ENCODE data around the gene MON1A.
A peak's percentile ranks its signal among the peaks of the same experiment; 100 is the strongest.
"Not testable (repeated sequence)": the region's sequence is repeated elsewhere in the genome, so short reads cannot be mapped to it uniquely, and the experiment has no call there.

The MON1A gene

DNA sequence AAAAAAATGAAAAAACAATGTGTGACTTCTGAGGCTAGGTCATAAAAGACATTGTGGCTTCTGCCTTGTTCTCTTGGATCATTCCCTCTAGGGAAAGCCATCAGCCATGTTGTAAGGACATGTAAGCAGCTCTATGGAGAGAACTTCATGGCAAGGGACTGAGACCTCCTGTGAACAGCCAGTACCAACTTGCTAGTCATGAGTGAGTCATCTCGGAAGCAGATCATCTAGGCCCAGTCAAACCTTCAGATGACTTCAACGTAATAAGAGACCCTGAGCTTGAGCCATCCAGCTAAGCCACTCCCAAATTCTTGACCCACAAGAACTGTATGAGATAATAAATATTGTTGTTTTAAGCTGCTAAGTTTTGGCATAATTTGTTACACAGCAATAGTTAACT, 4.9 kb downstream of the MON1A start:
- DNase-seq = no peak

DNA sequence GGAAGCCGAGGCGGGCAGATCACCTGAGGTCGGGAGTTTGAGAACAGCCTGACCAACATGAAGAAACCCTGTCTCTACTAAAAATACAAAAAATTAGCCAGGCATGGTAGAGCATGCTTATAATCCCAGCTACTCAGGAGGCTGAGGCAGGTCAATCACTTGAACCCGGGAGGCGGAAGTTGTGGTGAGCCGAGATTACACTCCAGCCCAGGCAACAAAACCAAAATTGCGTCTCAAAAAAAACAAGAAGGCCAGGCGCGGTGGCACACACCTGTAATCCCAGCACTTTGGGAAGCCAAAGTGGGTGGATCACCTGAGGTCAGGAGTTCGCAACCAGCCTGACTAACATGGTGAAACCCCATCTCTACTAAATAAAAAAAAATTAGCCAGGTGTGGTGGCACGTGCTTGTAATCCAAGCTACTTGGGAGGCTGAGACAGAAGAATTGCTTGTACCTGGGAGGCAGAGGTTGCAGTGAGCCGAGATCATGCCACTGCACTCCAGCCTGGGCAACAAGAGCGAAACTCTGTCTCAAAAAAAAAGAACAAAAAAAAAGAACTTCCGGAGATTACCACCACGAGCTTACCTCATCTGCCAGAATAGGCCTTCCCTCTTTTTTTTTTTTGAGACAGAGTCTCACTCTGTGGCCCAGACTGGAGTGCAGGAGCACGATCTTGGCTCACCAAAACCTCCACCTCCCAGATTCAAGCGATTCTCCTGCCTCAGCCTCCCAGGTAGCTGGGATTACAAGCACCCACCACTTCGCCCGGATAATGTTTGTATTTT, 11.6 kb downstream of the MON1A start:
- not testable (repeated sequence) for DNase-seq

GRCh38 chr3:49916686-49917085, 12.9 kb downstream of the MON1A start:
- no peak for DNase-seq

DNA sequence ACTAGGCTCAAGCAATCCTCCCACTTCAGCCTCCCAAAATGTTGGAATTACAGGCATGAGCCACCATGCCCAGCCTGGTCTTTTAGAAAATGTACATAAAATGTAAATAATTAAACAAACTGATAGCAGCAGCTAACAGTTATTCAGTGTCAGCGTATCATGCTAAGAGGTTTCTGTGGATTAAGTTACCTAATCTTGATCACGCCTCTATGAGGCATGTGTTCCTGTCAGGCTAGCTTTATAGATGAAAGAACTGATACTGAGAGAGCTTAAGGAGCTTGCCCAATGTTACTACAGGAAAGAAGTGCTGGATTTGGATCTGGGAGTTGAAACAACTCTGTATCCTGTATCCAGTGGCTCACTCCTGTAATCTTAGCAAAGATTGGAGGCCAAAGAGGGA, 14.7 kb downstream of the MON1A start:
- DNase-seq = no peak

DNA sequence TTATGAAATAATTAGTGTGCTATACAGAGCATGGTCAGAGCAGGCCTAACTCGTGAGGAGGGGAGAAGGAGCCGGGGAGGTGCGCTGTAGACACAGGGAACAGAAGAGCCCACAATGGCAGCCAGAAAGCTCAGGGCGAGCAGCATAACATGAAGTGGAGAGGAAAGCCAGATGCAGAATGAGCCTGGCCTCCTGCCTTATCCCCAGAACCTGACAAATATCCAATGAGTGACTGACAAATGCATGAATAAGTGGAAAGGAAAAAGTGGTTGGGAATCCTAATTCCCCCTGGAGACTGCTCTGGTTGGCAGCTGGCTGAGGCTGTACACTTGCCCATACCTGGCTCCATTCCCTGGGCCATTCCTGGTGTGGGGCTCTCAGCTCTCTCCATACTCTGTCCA, 16.7 kb downstream of the MON1A start:
- no peak for DNase-seq

- DNase-seq = no peak
These were observed 18.0 kb downstream of the MON1A start for GRCh38 chr3:49911611-49912010.

DNA sequence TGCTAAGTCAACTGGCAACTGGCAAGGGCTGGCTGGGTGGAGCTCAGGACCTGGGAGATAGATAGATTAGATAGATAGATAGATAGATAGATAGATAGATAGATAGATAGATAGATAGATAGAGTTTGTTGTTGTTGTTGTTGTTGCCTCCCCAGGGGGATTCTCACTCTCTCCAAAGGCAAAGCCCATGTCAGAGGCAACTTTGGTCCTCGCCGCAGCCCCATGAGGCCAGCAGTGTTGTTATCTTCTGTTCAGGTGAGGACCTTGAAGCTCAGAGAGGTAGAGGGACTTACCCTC, 18.5 kb downstream of the MON1A start:
- DNase-seq = no peak

DNA sequence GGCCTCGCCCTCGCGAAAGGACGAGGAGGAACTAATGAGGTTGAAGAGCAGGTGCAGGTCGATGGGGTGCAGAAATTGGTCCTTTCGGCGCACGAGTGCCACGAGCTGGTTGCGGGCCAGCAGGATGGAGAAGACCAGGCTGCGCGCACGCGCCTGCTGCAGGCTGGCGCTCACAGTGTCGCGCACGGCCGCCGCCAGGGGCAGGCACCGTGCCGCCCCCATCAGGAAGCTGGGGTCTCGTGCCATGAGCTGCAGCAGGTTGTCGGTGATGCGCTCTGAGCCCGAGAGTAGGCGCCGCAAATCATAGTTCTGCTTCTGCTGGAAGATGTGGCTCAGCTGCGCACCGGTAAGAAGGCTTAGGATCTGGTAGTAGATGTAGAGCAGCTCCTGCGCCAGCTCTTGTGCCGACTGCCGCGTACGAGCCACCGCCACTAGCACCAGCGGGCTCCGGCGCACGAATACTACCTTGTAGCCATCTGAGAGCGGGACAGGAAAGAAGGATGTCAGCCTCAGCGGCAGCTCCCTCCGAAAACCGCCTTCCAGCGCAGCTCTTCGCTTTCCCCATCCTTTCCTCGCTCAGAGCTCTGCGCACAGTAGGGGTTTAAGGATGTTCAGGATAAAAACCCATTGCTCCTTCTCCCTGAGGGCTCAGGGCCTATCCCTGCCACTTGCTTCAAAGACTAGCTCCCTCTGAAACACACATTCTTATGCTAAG, 19.0 kb downstream of the MON1A start:
- peak; percentile 61 for DNase-seq

GRCh38 chr3:49908373-49909199, 21.0 kb downstream of the MON1A start:
- DNase-seq = no peak

DNA sequence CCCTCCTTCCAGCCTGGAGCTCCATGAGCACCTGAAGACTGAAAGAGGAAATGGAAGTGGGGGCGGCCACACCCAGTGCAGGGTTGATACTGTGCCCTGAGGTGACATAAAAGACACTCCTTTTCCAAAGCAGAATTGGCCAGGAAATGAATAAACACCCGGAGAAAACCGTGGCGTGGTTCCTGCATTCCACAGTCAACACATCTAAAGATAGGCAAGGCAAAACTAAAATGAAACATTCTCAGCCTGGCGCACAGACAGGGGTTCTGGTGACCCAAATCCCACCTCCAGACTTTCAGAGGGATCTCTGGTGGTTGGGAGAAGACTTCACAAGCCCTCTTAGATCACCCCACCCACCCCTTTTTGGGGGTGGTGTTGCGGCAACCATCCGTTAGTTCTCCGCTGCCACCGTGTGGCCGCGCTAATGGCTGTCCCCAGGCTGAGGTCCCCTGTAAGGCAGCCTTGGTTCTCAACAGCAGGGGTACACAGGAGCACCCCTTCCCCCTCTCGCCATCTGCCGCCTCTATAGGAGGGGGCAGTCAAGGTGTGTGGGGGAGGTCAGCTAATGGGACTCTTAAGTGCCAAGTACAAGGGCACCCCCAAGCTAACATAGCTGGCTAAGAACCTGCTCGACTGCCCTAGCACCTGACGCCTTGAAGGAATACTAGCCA, 23.4 kb downstream of the MON1A start:
- DNase-seq = peak; percentile 47

DNA sequence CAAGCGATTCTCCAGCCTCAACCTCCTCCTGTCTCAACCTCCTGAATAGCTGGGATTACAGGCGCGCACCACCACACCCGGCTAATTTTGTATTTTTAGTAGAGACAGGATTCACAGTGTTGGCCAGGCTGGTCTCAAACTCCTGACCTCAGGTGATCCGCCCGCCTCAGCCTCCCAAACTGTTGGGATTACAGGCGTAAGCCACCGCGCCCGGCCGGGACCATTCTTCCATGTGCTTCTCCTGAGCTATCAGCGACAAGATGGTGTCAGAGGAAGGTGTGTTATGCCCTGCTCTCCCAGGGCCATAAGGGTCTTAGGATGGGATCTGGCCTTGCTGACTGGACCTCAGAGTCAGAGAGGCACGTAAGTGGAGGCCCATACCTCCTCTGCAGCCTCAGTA, 25.2 kb downstream of the MON1A start:
- not testable (repeated sequence) for DNase-seq

DNA sequence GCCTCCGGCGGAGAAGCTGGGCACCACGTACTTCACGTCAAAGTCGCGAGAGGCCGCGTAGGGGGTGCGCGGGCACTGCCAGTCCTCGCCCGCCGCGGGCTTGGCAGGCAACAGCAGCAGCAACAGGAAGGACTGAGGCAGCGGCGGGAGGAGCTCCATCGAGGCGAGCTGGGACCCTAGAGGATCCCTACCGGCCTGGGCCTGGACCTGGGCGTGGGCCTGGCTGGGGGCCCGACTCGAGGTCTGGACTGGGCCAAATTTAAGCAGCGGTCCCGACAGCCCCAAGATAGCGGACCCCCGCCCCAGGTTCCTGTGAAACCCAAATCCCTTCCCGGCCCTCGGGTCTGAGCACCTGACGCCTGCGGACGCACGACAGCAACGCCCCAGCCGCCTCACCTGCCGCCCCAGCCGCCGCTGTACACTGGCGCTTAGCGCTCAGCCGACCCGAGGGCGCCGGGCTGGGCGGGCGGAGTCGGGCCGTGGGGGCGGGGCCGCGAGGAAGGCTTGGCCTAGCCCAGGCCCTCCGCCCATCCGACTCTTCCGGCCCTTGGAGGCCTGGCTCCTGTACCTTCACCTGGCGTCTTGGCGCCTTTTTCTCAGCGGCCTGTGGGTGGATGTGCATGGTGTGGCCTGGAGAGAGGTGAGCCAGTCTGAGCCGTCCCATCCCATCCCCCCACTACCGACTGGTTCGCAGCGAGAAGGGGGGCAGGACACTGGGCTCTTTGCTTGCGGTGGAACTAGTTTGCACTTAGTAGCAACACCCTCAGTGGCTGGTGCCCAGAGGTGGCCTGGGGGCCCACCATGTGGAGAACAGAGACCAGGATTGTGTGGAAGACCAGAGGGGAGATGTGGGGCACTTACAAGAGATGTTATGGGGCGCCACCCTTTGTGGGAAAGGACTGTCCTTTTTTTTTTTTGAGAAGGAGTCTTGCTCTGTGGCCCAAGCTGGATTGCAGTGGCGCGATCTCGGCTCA, 25.9 kb downstream of the MON1A start, which contains the start of gene MST1R:
Gene MST1R (minus strand): TSS at position 423 of the 974 bp plus-strand sequence. CDS start 264 bp downstream, at position 159.
- DNase-seq = peak; percentile 66

DNA sequence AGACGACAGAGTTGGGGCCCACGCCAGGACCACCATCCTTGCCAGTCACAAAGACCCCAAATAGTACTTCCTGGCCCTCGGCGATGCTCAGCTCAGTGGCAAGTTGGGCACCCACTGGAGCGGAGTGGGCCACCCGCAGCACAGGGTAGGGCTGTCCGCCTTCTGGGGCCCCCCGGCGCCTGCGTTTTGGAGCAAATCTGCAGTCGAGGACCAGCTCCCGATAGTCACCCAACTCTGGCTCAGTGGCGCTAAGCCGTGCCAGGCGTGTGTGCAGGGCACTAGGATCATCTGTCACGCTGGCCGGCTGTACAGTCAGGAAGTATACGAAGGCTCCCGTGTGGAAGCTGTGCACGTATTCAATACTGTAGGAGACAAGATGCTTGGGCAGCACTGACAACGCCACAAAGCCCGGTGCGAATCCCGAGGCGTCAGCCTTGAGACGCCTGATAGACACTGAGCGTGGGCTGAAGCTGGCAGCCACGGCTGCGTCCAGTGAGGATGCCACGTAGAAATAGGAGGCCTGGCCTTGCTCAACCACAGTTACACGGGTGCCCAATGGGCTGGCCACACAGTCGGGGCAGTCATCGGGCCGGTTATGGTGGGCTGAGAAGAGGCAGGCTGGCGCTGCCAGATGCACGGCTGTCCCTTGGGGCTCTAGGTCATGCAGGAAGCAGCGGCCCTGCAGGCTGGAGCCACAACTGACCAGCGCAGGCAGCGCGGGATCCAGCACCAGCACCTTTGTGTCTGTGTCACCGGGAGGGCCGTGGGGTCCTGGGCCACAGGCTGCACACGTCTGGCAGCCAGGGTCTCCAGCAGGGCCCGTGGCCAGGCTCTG, 26.9 kb downstream of the MON1A start:
- no peak for DNase-seq

DNA sequence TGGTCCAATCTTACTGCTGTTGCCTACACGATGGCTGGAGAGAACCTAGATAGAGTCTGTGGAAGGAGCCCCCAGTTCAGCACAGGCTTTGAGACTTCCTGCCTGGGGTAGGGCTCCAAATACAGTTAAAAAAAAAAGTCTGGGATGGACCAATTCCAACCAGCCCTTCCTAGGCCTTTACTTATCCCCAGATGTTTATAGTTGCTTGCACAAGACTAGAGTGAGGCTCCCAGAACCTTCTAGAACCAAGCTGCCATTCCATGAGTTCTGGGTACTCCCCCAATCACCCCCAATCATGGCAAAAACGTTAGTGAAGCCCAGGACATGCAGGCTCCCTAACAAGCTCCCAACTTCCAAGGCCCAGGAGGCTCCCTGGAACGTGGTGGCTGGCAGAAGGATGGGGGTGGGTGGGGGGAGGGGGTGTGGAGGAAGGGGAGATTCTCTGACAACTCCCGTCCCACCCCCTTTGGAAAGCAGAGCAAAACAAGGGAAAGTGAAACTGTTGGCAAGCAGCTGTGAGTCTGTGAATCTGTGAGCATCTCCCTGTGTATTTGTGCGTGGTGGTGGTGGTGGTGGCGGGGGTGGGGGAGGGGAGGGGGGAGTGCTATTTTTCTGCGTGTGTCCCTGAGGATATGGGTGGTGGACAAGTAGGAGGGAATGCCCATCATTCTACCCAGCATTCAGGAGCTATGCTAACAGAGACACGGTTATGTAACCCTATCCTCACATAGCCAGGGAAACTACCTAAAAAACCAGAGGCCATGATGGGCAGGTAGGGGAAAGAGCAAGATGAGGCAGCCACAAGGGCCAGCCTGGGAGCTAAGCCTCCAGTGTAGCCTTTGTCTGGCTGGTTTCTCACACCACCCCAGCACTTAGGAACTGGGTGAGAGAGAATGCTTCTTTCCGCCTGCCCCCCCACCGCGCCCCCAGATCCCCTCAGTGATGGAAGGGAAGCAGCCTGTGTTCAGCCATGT, 28.0 kb downstream of the MON1A start:
- DNase-seq = no peak

DNA sequence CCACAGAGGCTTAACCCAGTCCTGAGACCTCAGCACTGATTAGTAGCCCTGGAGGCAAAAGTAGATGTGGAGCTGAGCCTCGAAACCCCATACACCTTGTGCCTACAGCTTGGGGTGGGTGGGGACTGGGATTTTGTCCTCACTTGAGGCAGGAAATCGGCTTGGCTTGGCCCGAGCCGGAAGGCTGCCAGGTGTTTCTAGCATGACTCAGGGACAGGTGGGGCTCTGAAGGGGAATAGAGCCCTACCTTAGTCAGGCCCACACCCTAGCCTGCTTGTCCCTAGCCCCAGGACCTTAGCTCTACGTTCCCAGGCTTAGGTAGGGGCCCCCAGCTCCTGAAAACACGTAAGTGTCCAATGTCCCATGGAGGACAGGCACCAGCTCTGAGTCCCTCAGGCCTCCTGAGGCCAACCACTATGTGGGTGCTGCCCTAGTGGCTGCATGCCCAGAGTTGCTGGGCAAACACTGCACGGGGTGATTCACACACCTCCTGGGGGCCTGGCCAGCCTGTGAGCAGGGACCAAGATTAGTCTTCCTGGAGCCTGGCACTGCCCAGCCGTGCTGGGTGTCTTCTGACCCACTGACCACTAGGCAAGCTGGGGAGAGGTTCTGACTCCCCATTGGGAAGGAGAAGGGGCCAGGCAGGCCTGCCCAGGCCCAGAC, 29.0 kb downstream of the MON1A start:
- no peak for DNase-seq

- DNase-seq = no peak
These were observed 29.8 kb downstream of the MON1A start for GRCh38 chr3:49899815-49900214.

DNA sequence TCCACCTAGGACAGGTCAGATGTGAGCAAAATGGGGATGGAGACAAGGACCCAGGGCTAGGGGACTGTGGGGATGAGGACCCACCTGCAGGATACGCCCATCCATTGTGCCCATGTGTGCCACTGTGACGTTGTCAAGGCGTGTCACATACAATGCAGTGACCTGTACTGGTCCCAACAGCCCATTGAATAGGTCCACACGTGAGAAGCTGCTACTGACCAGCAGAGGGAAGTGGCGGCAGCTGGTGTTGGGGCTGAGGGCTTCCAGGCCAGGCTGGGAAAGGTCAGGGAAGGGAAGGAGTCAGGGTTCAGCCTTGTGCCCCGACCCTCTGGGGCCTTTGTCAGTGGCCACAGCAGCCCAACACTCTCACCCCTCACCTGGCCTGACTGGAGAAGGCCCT, 30.6 kb downstream of the MON1A start:
- no peak for DNase-seq

GRCh38 chr3:49896345-49896744, 33.3 kb downstream of the MON1A start:
- DNase-seq = no peak

- no peak for DNase-seq
These were observed 33.8 kb downstream of the MON1A start for GRCh38 chr3:49895791-49896190.
